DMS53 (cell line): ENCODE measurements around the gene LSM14A.
"Not testable (repeated sequence)": the region's sequence is repeated elsewhere in the genome, so short reads cannot be mapped to it uniquely, and the experiment has no call there.

Source experiments
- DNase-seq: peaks from one replicate; lab custom pipeline; 2025; lab: John Stamatoyannopoulos, UW

The LSM14A gene

DNA sequence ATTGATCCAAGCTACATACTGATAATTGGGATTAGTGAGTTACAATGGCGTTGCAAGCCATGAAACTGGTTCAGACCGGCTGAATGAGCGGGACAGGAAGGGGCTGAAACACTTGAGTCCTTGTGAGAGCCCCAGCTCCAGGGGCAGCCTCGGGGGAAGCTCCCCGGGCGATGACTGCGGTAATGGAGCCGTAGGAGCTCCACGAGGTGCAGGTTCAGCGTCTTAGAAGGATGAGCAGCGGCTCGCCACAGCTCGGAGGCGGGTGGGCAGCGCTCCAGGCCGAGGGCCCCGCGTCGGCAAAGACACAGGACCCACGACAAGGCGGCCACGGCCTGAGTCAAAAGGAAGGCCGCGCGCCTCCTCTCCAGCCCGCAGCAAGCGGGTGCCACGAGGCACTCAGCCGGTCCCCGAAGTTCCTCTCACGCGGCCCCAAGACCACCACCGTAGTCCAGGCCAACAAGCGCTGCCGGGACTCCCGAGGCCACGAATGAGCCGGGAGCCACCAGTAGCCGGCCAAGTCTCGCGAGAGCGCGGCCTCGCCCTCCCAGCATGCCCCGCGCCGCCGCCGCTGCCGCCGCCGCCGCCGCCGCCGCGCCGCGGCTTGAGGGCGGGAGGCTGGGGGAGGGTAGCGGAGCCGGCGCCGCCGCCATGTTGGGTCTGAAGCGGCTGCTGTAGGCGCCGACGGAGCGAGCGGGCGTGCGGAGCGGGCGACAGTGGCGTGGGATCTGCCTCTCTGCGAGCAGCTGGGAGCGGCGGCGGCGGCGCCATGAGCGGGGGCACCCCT lies at the start of gene LSM14A:
TSS of gene LSM14A (plus strand) at position 628 of the 784 bp plus-strand sequence. CDS start at position 767, 139 bp downstream.
- DNase-seq: peak; percentile 97

DNA sequence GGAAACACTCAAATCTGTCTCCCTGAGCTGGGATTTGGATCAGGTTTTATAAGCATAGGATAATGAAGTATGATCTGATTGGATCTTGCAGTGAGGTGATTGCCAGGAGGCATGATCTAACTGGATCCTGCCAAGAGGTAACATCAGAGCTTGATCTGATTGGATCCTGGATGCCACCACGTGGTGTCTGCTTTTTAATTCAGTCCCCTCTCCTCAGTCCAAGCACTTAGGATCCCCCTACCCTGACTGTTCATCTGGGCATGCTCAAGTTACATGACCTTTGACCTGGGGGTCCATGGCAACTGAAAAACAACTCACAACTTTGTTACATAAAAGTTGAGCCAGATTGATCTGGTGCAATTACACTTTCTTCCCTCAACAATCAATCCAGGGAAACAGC lies 47.5 kb upstream of the LSM14A start:
- DNase-seq: no peak

DNA sequence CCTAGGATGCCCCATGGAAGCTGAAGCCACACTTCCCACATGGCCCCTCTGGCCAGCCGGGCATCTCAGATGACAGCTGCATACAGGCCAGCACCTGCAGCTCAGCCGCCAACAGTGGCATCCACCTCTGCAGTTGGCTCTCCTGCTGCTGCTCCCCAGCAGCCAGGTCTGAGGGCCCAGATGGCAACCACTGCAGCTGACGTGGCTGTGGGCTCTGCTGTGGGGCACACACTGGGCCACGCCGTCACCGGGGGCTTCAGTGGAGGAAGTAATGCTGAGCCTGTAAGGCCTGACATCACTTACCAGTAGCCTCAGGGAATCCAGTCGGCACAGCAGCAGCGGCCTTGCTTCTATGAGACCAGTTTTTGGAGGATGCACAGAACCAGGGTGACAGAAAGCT lies 45.3 kb upstream of the LSM14A start:
- DNase-seq: no peak

DNA sequence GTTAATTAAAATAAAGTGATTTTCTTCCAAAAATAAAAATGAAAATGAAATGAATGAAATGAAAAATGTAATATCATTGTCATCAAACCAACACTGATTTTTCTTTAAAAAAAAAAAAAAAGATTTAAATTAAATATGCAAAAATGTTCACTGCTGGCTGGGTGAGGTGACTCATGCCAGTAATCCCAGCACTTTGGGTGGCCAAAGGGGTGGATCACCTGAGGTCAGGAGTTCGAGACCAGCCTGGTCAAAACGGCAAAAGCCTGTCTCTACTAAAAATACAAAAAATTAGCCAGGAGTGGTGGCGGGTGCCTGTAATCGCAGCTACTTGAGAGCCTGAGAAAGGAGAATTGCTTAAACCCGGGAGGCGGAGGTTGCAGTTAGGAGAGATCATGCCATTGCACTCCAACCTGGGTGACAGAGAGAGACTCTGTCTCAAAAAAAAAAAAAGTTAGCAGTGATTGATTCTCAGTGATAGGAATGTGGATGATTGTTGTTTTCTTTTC lies 44.6 kb upstream of the LSM14A start:
- DNase-seq: no peak

DNA sequence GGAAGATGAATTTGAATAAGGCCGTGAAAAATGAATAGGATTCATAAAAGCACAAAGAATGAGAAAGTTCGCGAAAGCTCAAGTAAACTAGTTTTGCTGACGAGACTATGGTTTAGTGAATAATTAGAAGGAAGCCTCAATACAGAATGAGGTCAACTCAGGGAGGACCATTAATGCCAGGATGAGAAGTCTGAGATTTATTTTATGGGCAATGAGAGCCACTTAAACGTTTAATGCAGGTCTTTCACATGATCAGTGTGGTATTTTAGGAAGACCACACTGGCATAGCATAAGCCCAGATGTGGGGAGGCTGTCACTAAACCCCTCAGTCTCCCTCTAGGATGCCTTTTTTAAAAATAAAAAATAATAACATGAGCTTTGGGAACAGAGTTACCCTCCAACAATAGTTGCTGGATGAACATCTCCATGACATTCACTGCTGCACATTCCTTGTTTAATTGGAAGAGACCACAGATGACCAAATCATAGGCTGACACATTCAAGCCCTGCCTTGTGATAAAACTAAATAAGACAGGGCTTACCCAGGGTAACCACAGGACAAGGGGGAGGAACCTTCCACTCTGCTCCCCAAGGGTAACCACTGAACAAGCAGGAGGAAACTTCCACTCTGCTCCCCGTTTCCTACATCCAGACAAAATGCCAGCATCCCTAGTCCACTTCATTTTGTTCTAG lies 43.6 kb upstream of the LSM14A start:
- no peak for DNase-seq

DNA sequence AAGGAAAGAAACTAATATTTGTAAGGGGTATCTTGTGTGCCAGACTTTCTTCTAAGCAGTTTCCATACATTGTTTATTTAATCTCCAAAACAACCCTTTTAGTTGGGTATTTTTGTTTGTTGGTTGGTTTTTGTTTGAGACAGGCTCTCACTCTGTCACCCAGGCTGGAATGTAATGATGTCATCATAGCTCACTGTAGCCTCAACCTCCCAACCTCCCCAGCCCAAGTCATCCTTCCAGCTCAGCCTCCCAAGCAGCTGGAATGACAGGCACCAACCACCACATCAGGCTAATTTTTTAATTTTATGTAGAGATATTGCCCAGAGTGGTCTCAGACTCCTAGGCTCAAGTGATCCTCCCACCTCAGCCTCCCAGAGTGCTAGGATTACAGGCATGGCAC lies 41.2 kb upstream of the LSM14A start:
- no peak for DNase-seq

DNA sequence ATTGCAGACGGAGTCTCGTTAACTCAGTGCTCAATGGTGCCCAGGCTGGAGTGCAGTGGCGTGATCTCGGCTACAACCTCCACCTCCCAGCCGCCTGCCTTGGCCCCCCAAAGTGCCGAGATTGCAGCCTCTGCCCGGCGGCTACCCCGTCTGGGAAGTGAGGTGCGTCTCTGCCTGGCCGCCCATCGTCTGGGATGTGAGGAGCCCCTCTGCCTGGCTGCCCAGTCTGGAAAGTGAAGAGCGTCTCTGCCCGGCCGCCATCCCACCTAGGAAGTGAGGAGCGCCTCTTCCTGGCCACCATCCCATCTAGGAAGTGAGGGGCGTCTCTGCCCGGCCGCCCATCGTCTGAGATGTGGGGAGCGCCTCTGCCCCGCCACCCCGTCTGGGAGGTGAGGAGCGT lies 40.2 kb upstream of the LSM14A start:
- DNase-seq: not testable (repeated sequence)

DNA sequence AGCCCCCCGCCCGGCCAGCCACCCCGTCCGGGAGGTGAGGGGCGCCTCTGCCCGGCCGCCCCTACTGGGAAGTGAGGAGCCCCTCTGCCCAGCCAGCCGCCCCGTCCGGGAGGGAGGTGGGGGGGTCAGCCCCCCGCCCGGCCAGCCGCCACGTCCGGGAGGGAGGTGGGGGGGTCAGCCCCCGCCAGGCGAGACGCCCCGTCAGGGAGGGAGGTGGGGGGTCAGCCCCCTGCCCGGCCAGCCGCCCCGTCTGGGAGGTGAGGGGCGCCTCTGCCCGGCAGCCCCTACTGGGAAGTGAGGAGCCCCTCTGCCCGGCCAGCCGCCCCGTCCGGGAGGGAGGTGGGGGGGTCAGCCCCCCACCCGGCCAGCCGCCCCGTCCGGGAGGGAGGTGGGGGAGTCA lies 39.6 kb upstream of the LSM14A start:
- DNase-seq: not testable (repeated sequence)

DNA sequence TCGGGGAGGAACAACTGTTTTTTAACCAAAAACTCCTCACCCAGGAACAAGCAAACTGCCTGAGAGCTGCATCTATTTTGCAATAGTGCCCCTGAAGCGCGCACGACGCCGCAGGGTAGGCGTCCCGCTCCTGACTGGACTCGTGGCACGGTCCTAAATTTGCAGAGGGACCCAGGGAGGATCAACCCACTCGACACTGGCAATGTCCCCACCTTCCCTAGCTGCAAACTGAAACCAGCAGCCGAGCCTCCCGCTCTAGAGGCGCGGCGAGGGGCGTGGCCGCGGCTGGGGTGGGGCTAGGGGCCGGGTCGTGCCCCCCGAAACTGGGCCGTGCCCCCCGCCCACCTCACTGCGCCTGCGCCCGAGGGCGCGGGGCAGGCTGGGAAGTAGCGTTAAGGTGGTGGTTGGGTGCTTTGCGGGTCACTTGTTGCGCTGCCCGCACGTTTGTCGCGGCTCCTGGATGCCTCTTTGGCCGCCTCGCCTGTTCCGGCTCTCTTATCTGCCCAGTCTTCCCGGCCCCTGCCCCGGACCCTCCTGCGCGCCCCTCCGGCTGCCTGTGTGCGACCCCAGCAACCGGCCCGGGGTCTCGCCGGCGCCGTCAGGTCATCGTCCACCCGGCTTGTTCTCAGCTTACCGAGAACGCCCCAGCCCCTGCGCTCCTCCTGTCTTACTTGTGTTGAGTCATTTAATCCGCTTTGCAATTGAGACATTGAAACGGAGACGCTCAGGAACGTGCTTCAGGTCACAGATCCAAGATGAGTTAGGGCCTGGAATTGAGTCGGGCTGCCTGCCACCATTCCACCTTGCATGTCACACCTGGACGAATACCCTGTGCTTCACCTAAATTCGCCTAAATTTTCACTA lies 37.9 kb upstream of the LSM14A start:
- DNase-seq: peak; percentile 65

DNA sequence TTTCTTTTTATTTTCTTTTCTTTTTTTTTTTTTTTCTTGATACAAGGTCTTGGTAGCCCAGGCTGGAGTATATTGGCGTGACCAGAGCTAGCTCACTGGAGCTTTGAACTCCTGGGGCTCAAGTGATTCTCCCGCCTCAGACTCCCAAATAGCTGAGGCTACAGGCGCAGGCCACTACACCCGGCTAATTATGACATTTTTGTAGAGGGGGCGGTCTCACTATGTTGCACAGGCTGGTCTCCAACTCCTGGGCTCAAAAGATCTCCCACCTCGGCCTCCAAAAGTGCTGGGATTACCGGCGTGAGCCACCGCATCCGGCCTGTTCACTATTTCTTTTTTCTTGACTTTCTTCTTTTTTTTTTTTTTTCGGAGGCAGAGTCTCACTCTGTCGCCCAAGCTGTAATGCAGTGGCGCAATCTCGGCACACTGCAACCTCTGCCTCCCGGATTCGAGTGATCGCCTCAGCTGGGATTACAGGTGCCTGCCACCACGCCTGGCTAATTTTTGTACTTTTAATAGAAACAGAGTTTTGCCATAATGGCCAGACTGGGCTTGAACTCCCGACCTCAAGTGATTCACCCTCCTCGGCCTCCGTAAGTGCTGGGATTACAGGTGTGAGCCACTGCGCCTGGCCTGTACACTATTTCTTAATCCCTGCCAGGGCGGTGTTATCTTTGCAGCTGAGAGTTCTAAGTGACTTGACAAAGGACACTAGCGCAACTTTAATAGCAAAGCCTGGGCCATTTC lies 37.1 kb upstream of the LSM14A start:
- no peak for DNase-seq

DNA sequence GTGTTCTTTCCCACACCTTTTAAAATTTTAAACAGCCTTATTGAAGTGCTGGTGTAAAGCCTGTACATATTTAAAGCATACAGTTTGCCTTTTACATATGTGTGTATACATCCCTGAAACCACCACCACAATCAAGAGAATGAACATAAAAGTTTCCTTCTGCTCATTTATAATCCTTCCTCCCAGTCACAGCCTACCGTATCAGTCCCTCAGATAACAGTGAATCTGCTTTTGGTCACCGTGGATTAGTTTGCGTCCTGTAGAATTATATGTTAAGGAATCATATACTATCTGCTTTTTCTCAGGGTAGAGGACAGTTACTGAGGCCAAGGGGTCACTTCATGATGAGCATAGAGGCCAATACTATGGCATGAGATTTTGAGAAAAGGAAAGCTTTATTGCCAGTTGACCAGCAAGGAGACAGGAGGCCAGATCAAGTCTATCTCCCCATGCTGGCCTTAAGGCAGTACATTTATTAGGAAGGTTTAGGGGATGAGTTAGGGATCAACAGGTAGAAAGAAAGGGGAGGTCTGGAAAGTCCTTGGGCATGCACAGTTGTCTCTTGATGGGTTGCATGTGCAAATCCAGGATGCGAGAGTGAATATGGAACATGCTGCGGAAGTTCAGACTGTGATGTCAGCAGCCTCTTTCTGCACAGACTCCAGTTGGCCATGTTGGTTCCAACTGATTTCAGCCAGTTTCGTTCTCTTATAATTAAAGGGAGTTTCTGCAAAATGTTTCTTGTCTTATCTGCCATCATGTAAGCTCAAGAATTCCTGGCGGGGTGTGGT lies 36.3 kb upstream of the LSM14A start:
- no peak for DNase-seq

DNA sequence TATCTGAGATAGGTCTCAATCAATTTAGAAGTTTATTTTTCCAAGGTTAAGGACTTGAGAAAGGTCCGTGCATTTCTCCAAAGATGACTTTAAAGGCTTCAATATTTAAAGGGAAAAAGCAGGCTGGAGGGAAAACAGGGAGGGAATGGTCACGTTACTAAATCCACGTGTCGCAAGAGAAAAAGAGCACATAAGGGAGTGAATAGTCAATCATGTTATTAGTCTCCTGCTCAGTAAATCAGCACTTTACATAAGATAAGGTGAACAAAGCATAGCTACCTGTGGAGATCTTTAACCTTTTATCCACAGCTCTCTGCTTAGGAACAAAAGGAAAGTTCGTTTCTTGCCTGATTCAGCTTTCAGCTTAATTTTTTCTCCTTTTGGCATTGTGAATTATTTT lies 31.3 kb upstream of the LSM14A start:
- no peak for DNase-seq

DNA sequence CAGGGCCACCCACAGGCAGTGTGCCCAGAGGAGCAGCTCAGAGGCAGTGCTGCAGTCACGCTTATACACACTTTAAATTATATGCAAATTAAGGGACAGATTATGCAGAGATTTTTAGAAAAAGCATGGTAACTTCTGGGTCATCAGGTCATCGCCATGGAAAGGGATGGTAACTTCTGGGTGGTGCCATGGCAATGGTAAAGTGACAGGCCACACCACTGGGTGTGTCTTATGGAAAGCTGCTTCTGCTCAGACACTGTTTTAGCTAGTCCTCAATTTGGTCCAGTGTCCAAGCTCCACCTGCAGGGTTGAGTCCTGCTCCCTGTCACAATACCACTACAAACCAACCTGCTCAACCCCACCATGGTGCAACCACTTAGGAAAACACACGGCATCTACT lies 29.9 kb upstream of the LSM14A start:
- DNase-seq: no peak

DNA sequence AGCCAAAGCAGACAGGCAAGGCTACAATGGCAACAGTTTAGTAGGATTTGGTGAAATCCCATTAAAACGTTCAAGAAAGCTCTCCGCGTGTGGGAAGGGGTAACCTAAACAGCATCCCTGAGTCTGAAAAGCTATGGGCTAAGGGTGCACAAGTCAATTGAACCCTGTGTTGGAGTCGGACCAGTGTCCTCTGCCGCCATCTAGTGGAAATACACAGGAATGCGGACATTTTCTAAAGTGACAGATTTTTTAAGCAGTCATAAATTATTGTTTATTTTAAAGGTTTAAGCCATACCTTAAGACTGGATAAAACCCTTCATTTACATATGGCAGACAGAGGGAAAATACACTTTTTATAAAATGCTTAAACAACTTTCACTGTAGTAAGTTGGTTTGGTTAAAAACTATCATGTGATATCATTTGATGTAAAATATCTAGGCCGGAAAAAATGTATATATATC lies 26.5 kb upstream of the LSM14A start:
- peak; percentile 74 for DNase-seq

DNA sequence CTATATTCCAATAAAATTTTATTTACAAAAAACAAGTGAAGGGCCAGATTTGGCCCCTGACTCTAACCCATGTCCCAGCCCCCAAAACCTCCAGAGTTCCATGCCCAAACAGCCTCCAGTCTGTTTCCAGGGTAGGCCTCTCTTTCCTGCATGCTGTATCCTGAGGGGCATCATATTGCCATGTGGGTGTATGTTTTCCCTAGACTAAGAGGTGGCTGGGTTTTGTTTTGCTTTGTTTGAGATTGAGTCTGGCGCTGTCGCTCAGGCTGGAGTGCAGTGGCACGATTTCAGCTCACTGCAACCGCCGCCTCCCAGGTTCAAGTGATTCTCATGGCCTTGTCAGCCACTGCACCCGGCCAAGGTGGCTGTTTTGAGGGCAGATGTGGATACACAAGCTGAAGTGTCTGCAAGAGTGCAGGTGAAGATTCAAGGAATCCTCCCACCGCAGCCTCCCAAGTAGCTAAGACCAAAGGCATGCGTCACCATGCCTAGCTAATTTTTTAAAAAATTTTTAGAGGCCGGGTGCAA lies 23.6 kb upstream of the LSM14A start:
- DNase-seq: no peak

DNA sequence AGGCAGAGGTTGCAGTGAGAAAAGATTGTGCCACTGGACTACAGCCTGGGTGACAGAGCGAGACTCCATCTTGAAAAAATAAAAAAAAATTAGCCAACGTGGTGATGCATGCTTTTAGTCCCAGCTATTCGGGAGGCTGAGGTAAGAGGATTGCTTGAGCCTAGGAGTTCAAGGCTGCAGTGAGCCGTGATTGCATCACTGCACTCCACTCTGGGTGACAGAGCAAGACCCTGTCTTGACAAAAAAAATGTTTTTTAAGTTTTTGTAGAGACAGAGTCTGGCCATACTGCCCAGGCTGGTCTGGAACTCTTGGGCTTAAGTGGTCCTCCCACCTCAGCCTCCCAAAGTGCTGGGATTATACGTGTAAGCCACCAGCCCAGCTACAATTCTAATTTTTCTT lies 22.4 kb upstream of the LSM14A start:
- DNase-seq: no peak

DNA sequence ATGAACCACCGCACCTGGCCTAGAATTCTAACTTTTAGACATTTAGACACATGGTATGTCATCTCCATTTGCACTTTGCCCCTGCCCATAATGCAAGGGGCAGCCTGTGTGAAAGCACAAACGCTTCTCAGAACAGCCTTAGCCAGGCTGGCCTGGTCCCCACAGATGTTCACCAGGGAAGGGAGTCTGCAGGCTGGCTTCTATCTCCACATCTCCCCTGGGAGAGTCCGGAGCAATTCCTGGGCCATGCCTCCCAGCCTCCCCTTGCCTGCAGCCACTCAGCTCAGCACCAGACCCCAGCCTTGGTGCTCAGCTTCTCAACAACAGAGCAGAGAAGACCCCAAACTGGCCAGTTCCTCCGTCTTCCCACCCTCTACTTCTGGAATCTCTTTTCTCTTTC lies 21.7 kb upstream of the LSM14A start:
- DNase-seq: no peak

DNA sequence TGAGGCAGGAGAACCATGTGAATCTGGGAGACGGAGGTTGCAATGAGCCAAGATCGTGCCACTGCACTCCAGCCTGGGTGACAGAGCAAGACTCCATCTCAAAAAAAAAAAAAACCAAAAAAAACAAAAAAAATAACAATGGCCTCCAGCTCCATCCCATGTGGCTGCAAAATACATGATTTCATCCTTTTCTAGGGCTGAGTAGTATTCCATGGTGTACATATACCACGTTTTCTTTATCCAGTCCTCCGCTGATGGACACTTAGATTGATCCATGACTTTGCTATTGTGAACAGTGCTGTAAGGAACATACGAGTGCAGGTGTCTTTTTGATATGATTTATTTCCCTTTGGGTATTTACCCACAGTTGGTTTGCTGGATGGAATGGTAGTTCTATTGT lies 20.9 kb upstream of the LSM14A start:
- DNase-seq: no peak

DNA sequence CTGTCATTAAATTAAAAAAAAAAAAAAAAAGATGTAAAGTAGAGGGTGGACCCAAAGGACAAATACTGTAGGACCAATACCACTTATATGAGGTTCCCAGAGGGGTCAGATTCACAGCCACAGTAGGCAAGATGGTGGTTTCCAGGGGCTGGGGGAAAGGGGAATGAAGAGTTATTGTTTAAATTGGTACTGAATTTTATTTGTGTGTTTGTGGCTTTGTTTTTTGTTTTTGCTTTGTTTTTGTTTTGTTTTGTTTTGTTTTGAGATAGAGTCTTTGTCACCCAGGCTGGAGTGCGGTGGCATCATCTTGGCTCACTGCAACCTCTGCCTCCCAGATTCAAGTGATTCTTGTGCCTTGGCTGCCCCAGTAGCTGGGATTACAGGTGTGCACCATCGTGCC lies 17.9 kb upstream of the LSM14A start:
- no peak for DNase-seq

DNA sequence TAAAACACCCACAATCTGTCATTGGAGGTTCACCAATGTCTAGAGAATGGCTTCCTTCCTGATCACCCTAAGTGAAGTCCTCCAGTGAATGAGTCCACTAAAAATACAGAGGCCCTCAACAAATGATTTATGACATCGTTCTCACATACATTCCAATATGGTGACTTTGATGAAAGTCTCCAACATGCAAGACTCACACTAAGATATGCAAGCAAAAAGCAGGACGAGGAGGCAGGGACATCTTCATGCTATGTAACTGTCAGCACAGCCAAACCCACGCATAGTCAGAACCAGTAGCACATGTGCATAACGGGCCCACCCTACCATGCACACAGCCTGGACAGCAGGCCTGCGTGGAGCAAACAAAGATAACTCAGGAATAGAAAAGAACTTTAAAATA lies 16.6 kb upstream of the LSM14A start:
- DNase-seq: no peak

DNA sequence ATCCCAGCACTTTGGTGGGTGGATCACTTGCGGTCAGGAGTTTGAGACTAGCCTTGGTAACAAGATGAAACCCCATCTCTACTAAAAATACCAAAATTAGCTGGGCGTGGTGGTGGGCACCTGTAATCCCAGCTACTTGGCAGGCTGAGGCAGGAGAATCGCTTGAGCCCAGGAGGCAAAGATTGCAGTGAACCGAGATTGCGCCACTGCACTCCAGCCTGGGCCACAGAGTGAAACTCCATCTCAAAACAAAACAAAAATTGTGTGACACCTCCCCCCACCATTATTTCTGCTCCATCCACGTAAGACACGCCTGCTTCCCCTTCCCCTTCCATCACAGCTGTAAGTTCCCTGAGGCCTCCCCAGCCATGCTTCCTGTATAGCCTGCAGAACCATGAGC lies 13.3 kb upstream of the LSM14A start:
- DNase-seq: not testable (repeated sequence)
